ENCODE measurements around the gene TBC1D32.

- TF ChIP-seq PATZ1 (CRISPR knock-in tag; IDR thresholded peaks at IDR 0.05; ENCODE audit: borderline replicate concordance) (no peak), ZNF8 (CRISPR knock-in tag; IDR thresholded peaks at IDR 0.05) (no peak), TOX (CRISPR knock-in tag; IDR thresholded peaks at IDR 0.05; ENCODE audit: borderline replicate concordance) (no peak), ZFP30 (CRISPR knock-in tag; IDR thresholded peaks at IDR 0.05) (no peak), RARB (CRISPR knock-in tag; IDR thresholded peaks at IDR 0.05) (no peak)
These were observed 31.5 kb upstream of the TBC1D32 start for GRCh38 chr6:121365536-121366521.
